Measurements from ENCODE around the gene ACADSB.

ACADSB gene

GRCh38 chr10:122990278-122990677, 18.5 kb upstream of the ACADSB start:
- H2AFZ ChIP-seq (ENCODE audit: low read length): no peak overlapping the region
- no peak overlapping the region for H3K27ac ChIP-seq (ENCODE audit: low read length)
- no peaks in the 10 kb centered on the region for H3F3A ChIP-seq (ENCODE audit: insufficient read depth, low read length)
- H3K4me3 ChIP-seq (ENCODE audit: low read length): no peak overlapping the region
- H3K9ac ChIP-seq (ENCODE audit: low read length): no peak overlapping the region
- no peak overlapping the region for H3K4me2 ChIP-seq (ENCODE audit: low read depth, low read length)
- H3K9me2 ChIP-seq (replicated peaks; ENCODE audit: insufficient read depth, low read length): no peaks in the 10 kb centered on the region
- H3K9me3 ChIP-seq (replicated peaks; ENCODE audit: insufficient read depth, low read length): no peaks in the 10 kb centered on the region
- no peaks in the 10 kb centered on the region for H3K4me1 ChIP-seq (ENCODE audit: low read length)
- no peaks in the 10 kb centered on the region for H3K27me3 ChIP-seq (replicated peaks; ENCODE audit: insufficient read depth, low read length)
- no peak for DNase-seq
- TF ChIP-seq CTCF (IDR thresholded peaks at IDR 0.05; ENCODE audit: low read length) (no peak), EZH2phosphoT487 (IDR thresholded peaks at IDR 0.05; ENCODE audit: low read length) (no peak), EZH2 (optimal IDR thresholded peaks at IDR 0.05; ENCODE audit: low read depth, low read length) (no peak)
- peaks cover 8% of the 10 kb centered on the region; the same call in 1 of the 2 replicates for H3K36me3 ChIP-seq (replicated peaks; ENCODE audit: insufficient read depth, low read length)
- H3K79me2 ChIP-seq (ENCODE audit: low read length): peaks cover 3% of the 10 kb centered on the region; the same call in 1 of the 2 replicates
- H4K20me1 ChIP-seq (ENCODE audit: insufficient read depth, low read length): 0 out of 2 replicates have a peak, but pooled peaks cover 2% of the 10 kb centered on the region

- no peak for DNase-seq
- Histone ChIP-seq H3K79me2 (ENCODE audit: low read length) (peaks cover 9% of the 10 kb centered on the region), H4K20me1 (ENCODE audit: insufficient read depth, low read length) (peaks cover 9% of the 10 kb centered on the region), H3K9me3 (replicated peaks; ENCODE audit: insufficient read depth, low read length) (no peaks in the 10 kb centered on the region), H3K9ac (ENCODE audit: low read length) (no peak overlapping the region), H3F3A (ENCODE audit: insufficient read depth, low read length) (no peaks in the 10 kb centered on the region), H2AFZ (ENCODE audit: low read length) (no peak overlapping the region), H3K36me3 (replicated peaks; ENCODE audit: insufficient read depth, low read length) (peaks cover 9% of the 10 kb centered on the region; the same call in 1 of the 2 replicates), H3K4me1 (ENCODE audit: low read length) (peaks cover under 1% of the 10 kb centered on the region; the same call in 1 of the 2 replicates), H3K4me3 (ENCODE audit: low read length) (no peak overlapping the region), H3K27ac (ENCODE audit: low read length) (no peak overlapping the region), H3K4me2 (ENCODE audit: low read depth, low read length) (no peak overlapping the region), H3K27me3 (replicated peaks; ENCODE audit: insufficient read depth, low read length) (no peaks in the 10 kb centered on the region), H3K9me2 (replicated peaks; ENCODE audit: insufficient read depth, low read length) (no peaks in the 10 kb centered on the region)
- TF ChIP-seq EZH2 (optimal IDR thresholded peaks at IDR 0.05; ENCODE audit: low read depth, low read length) (no peak), CTCF (IDR thresholded peaks at IDR 0.05; ENCODE audit: low read length) (no peak), EZH2phosphoT487 (IDR thresholded peaks at IDR 0.05; ENCODE audit: low read length) (no peak)
Observed at GRCh38 chr10:122992031-122992585, 16.7 kb upstream of the ACADSB start.

GRCh38 chr10:122993797-122994336, 14.9 kb upstream of the ACADSB start:
- no peak overlapping the region for H3K9ac ChIP-seq (ENCODE audit: low read length)
- H3K4me2 ChIP-seq (ENCODE audit: low read depth, low read length): no peak overlapping the region
- H2AFZ ChIP-seq (ENCODE audit: low read length): no peak overlapping the region
- H3K4me1 ChIP-seq (ENCODE audit: low read length): peaks cover 17% of the 10 kb centered on the region
- H3K9me2 ChIP-seq (replicated peaks; ENCODE audit: insufficient read depth, low read length): no peaks in the 10 kb centered on the region
- no peaks in the 10 kb centered on the region for H3K9me3 ChIP-seq (replicated peaks; ENCODE audit: insufficient read depth, low read length)
- no peak for DNase-seq
- no peak overlapping the region for H3K27ac ChIP-seq (ENCODE audit: low read length)
- no peaks in the 10 kb centered on the region for H3K27me3 ChIP-seq (replicated peaks; ENCODE audit: insufficient read depth, low read length)
- TF ChIP-seq EZH2phosphoT487 (IDR thresholded peaks at IDR 0.05; ENCODE audit: low read length) (no peak), CTCF (IDR thresholded peaks at IDR 0.05; ENCODE audit: low read length) (no peak), EZH2 (optimal IDR thresholded peaks at IDR 0.05; ENCODE audit: low read depth, low read length) (no peak)
- H3K79me2 ChIP-seq (ENCODE audit: low read length): peaks cover 16% of the 10 kb centered on the region
- H3K36me3 ChIP-seq (replicated peaks; ENCODE audit: insufficient read depth, low read length): peaks cover 9% of the 10 kb centered on the region; the same call in 1 of the 2 replicates
- no peak overlapping the region for H3K4me3 ChIP-seq (ENCODE audit: low read length)
- H3F3A ChIP-seq (ENCODE audit: insufficient read depth, low read length): peaks cover 13% of the 10 kb centered on the region; the same call in 1 of the 2 replicates
- peaks cover 24% of the 10 kb centered on the region for H4K20me1 ChIP-seq (ENCODE audit: insufficient read depth, low read length)
